Panc1 (cell line): Measurements from ENCODE around the gene SIL1. TPM values are rescaled to one million over a fixed set of nuclear protein-coding genes. Genes with fewer than 3 reads are reported as not detected.

Experiments
- ATAC-seq: fragments of 200-7000 bp; cut with Tn5 transposase; 2 replicates; pipeline ENCODE4 v1.9.1; 2020; ENCODE audit warnings: mild to moderate bottlenecking, moderate library complexity
- BruUV-seq: library from RNA; stranded (reverse); fragments of 400-500 nt; replicated peaks from 2 replicates; lab custom pipeline; 2021; lab: Mats Ljungman, UMichigan
- CTCF ChIA-PET: fragments of 300-600 bp; sonication (Branson Sonifier 250); formaldehyde crosslinking; loops from one replicate; lab custom pipeline; 2022; ENCODE audit warnings: antibody characterized with exemption; lab: Charles Lee
- POLR2A ChIA-PET: fragments of 300-600 bp; sonication (Branson Sonifier 250); formaldehyde crosslinking; loops from one replicate; lab custom pipeline; 2022; ENCODE audit warnings: antibody characterized with exemption; lab: Charles Lee
- DNase-seq: peaks from one replicate; pipeline ENCODE4 v3.0.0-alpha.2; 2010; ENCODE audit warnings: low read depth, low spot score
- H3K27ac ChIP-seq: 2 replicates; pipeline ENCODE4 v1.5.1; 2011; ENCODE audit warnings: mild to moderate bottlenecking, low read length, inconsistent platforms
- H3K27me3 ChIP-seq: fragments of 200-500 bp; sonication (Bioruptor generic); 2 replicates; pipeline ENCODE4 v1.6.0; 2014; ENCODE audit warnings: low read length, inconsistent platforms; ENCODE audit not compliant: control insufficient read depth, insufficient read depth
- H3K36me3 ChIP-seq: fragments of 200-500 bp; sonication (Bioruptor generic); 2 replicates; pipeline ENCODE4 v1.5.1; 2014; ENCODE audit warnings: inconsistent platforms, mild to moderate bottlenecking, low read length, moderate library complexity; ENCODE audit not compliant: control insufficient read depth, insufficient read depth
- H3K4me1 ChIP-seq: 2 replicates; pipeline ENCODE4 v1.5.1; 2011; ENCODE audit warnings: inconsistent platforms, mild to moderate bottlenecking, low read length, moderate library complexity; ENCODE audit not compliant: control insufficient read depth, insufficient read depth
- H3K4me3 ChIP-seq, 2 experiments: 2 replicates each; pipeline ENCODE4 v1.5.1; 2011 to 2012; ENCODE audit warnings: low read depth in 2 of 2, low read length in 2 of 2, mild to moderate bottlenecking in 2 of 2, inconsistent platforms in 1 of 2, moderate library complexity in 1 of 2
- H3K9me3 ChIP-seq: fragments of 200-500 bp; sonication (Bioruptor generic); 2 replicates; pipeline ENCODE4 v1.5.1; 2014; ENCODE audit warnings: low read depth, mild to moderate bottlenecking, inconsistent platforms, low read length, moderate library complexity; ENCODE audit not compliant: control insufficient read depth, insufficient read depth
- CTCF ChIP-seq: fragments of 450-650 bp; IDR thresholded peaks from 2 replicates; pipeline ENCODE4 v1.5.1; 2017; ENCODE audit warnings: mild to moderate bottlenecking
- POLR2AphosphoS5 ChIP-seq: IDR thresholded peaks from 2 replicates; pipeline ENCODE4 v1.6.1; 2012; ENCODE audit warnings: mild to moderate bottlenecking, low read depth, low read length, moderate library complexity
- REST ChIP-seq, 2 experiments: IDR thresholded peaks; 2 replicates each; pipeline ENCODE4 v1.6.1; 2011 to 2012; ENCODE audit warnings: low read depth in 2 of 2, control low read depth in 1 of 2, low read length in 1 of 2, mild to moderate bottlenecking in 1 of 2, moderate library complexity in 1 of 2; ENCODE audit not compliant: insufficient read depth in 1 of 2
- SIN3A ChIP-seq: IDR thresholded peaks from 2 replicates; pipeline ENCODE4 v1.6.1; 2012; ENCODE audit warnings: low read depth, mild to moderate bottlenecking, low read length, moderate library complexity, borderline replicate concordance; ENCODE audit not compliant: insufficient read depth
- TCF7L2 ChIP-seq: IDR thresholded peaks from 2 replicates; pipeline ENCODE4 v1.6.1; 2011; ENCODE audit warnings: mild to moderate bottlenecking, low read depth, low read length, inconsistent platforms
- in situ Hi-C: cut with HindIII; loops from 2 replicates; pipeline ENCODE4 v1.10.0; 2016; ENCODE audit warnings: low sequenced_read_pairs, low pct_unique_long_range_greater_than_20kb
- intact Hi-C: fragments of 100-400 bp; cut with micrococcal nuclease; formaldehyde crosslinking; loops from one replicate; pipeline ENCODE4 v1.10.0; 2022; ENCODE audit not compliant: unreplicated experiment
- total RNA-seq: library from RNA; stranded (reverse); gene quantifications from one replicate; pipeline ENCODE4 v1.2.1, GENCODE V29; 2021; ENCODE audit not compliant: unreplicated experiment

Gene SIL1
- total RNA-seq, 1 experiment from 2014 or later, result 35.4 TPM

GRCh38 chr5:138936225-138936967, 261.8 kb downstream of the SIL1 start:
- intact Hi-C loops, result loop anchor here (10.0 kb wide), 1 partner anchor 328 kb away; no protein-coding TSS in a partner anchor
- ChIA-PET POLR2A (no interaction called here), CTCF (no interaction called here)
- Histone ChIP-seq H3K36me3 (peaks cover 11% of the 10 kb centered on the region), H3K27ac (no peak overlapping the region), H3K4me3 (no peak overlapping the region), H3K27me3 (no peaks in the 10 kb centered on the region), H3K4me1 (no peaks in the 10 kb centered on the region), H3K9me3 (no peaks in the 10 kb centered on the region)
- no TSS peak for BruUV-seq
- DNase-seq (no peak), ATAC-seq (no peak; the same call in 1 of the 2 replicates)
- TF ChIP-seq POLR2AphosphoS5 (no peak; the same call in 1 of the 2 replicates), SIN3A (no peak), REST (IDR thresholded peaks at IDR 0.05; ENCODE audit: insufficient read depth in 1 of 2, low read depth in 2 of 2, low read length in 1 of 2) (no peak), TCF7L2 (no peak), CTCF (no peak)
- in situ Hi-C loops, result no loop called here

GRCh38 chr5:138935466-138935865, 262.7 kb downstream of the SIL1 start:
- DNase-seq (no peak), ATAC-seq (no peak)
- CTCF ChIA-PET, result no interaction called here
- POLR2A ChIA-PET, result no interaction called here
- BruUV-seq, result no TSS peak
- H3K36me3 ChIP-seq, result peaks cover 16% of the 10 kb centered on the region
- intact Hi-C loops, result loop anchor here (10.0 kb wide), 1 partner anchor 329 kb away; no protein-coding TSS in a partner anchor
- H3K4me1 ChIP-seq, result no peaks in the 10 kb centered on the region
- in situ Hi-C loops, result no loop called here
- TF ChIP-seq REST (IDR thresholded peaks at IDR 0.05; ENCODE audit: insufficient read depth in 1 of 2, low read depth in 2 of 2, low read length in 1 of 2) (no peak), TCF7L2 (no peak)
- no peak overlapping the region for H3K27ac ChIP-seq
- H3K27me3 ChIP-seq, result no peaks in the 10 kb centered on the region
- no peaks in the 10 kb centered on the region for H3K9me3 ChIP-seq
- no peak overlapping the region for H3K4me3 ChIP-seq
